Ishikawa (cell line): Measurements from ENCODE around the gene ETV6.

Experiments
- CEBPB ChIP-seq: IDR thresholded peaks from 2 replicates; pipeline ENCODE4 v1.6.1; 2012
- CREB1 ChIP-seq: IDR thresholded peaks from 2 replicates; pipeline ENCODE4 v1.6.1; 2012; ENCODE audit warnings: low read depth
- EGR1 ChIP-seq: IDR thresholded peaks from 2 replicates; pipeline ENCODE4 v1.6.1; 2012
- EP300 ChIP-seq: IDR thresholded peaks from 2 replicates; pipeline ENCODE4 v1.6.1; 2012; ENCODE audit warnings: borderline replicate concordance
- FOXM1 ChIP-seq: IDR thresholded peaks from 2 replicates; pipeline ENCODE4 v1.6.1; 2012; ENCODE audit warnings: low read depth, borderline replicate concordance
- MAX ChIP-seq: IDR thresholded peaks from 2 replicates; pipeline ENCODE4 v1.6.1; 2012
- NFIC ChIP-seq: IDR thresholded peaks from 2 replicates; pipeline ENCODE4 v1.6.1; 2012
- RAD21 ChIP-seq: IDR thresholded peaks from 2 replicates; pipeline ENCODE4 v1.6.1; 2012; ENCODE audit warnings: low read depth
- TAF1 ChIP-seq: IDR thresholded peaks from 2 replicates; pipeline ENCODE4 v1.6.1; 2012; ENCODE audit warnings: low read depth, mild to moderate bottlenecking
- TCF12 ChIP-seq: IDR thresholded peaks from 2 replicates; pipeline ENCODE4 v1.6.1; 2012; ENCODE audit warnings: low read depth
- TEAD4 ChIP-seq: IDR thresholded peaks from 2 replicates; pipeline ENCODE4 v1.6.1; 2012
- USF1 ChIP-seq: IDR thresholded peaks from 2 replicates; pipeline ENCODE4 v1.6.1; 2012
- YY1 ChIP-seq: IDR thresholded peaks from 2 replicates; pipeline ENCODE4 v1.6.1; 2012; ENCODE audit warnings: low read depth
- ZBTB7A ChIP-seq: IDR thresholded peaks from 2 replicates; pipeline ENCODE4 v1.6.1; 2012; ENCODE audit warnings: low read depth
- TF ChIP-seq, protein P1 (sequence below): IDR thresholded peaks from 2 replicates; pipeline ENCODE4 v1.6.1; 2012; ENCODE audit warnings: low read depth, mild to moderate bottlenecking

The ETV6 gene

DNA sequence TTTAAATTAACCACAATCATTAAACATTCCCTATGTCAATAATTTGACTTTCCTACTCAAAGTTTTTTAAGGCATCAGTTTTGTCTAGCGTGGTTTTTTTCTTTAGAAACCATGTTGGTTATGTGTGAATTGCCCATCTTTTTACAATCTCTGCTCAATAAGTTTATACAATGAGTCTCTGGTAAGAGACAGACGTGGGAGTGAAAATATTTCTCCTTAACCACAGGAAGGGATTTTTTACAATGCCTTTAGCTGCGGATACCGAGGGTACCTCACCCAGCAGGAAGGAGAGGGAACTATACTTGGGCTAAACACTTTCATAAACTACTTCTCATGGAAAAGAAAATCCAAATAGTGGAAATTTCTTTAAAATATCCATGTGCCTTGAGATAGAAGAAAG, 229.8 kb downstream of the ETV6 start:
- TF ChIP-seq TCF12 (no peak), EGR1 (no peak), FOXM1 (no peak), EP300 (no peak), TEAD4 (no peak), CREB1 (no peak), CEBPB (no peak), USF1 (no peak), NFIC (no peak), YY1 (no peak), RAD21 (no peak), TAF1 (no peak), ZBTB7A (no peak), MAX (no peak)

- TF ChIP-seq NFIC (no peak), EP300 (no peak), CEBPB (no peak), TEAD4 (no peak), CREB1 (no peak), YY1 (no peak), RAD21 (no peak), USF1 (no peak), EGR1 (no peak), MAX (no peak), TCF12 (no peak), FOXM1 (no peak), ZBTB7A (no peak), TAF1 (no peak)
- TF ChIP-seq, protein P1, sequence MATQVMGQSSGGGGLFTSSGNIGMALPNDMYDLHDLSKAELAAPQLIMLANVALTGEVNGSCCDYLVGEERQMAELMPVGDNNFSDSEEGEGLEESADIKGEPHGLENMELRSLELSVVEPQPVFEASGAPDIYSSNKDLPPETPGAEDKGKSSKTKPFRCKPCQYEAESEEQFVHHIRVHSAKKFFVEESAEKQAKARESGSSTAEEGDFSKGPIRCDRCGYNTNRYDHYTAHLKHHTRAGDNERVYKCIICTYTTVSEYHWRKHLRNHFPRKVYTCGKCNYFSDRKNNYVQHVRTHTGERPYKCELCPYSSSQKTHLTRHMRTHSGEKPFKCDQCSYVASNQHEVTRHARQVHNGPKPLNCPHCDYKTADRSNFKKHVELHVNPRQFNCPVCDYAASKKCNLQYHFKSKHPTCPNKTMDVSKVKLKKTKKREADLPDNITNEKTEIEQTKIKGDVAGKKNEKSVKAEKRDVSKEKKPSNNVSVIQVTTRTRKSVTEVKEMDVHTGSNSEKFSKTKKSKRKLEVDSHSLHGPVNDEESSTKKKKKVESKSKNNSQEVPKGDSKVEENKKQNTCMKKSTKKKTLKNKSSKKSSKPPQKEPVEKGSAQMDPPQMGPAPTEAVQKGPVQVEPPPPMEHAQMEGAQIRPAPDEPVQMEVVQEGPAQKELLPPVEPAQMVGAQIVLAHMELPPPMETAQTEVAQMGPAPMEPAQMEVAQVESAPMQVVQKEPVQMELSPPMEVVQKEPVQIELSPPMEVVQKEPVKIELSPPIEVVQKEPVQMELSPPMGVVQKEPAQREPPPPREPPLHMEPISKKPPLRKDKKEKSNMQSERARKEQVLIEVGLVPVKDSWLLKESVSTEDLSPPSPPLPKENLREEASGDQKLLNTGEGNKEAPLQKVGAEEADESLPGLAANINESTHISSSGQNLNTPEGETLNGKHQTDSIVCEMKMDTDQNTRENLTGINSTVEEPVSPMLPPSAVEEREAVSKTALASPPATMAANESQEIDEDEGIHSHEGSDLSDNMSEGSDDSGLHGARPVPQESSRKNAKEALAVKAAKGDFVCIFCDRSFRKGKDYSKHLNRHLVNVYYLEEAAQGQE: no peak
Measured at GRCh38 chr12:11880381-11880780, 230.9 kb downstream of the ETV6 start.

- no peak for TF ChIP-seq FOXM1
- TF ChIP-seq ZBTB7A: no peak
- TF ChIP-seq EGR1: no peak
- TF ChIP-seq CREB1: no peak
- no peak for TF ChIP-seq TCF12
- TF ChIP-seq CEBPB: no peak
- TF ChIP-seq TEAD4: no peak
- no peak for TF ChIP-seq USF1
- no peak for TF ChIP-seq RAD21
- TF ChIP-seq NFIC: no peak
- TF ChIP-seq EP300: no peak
- TF ChIP-seq YY1: no peak
- no peak for TF ChIP-seq MAX
- TF ChIP-seq, protein P1: no peak
- no peak for TF ChIP-seq TAF1
Measured at GRCh38 chr12:11881835-11882234, 232.4 kb downstream of the ETV6 start.

GRCh38 chr12:11882301-11883019, 233.0 kb downstream of the ETV6 start:
- TF ChIP-seq TCF12 (no peak), TEAD4 (no peak), YY1 (no peak), EGR1 (no peak), ZBTB7A (no peak), EP300 (no peak), RAD21 (no peak), USF1 (no peak), MAX (no peak), TAF1 (no peak)
- TF ChIP-seq, protein P1: no peak
